COLO829 (cell line): ENCODE data around the gene COA3.

Source experiments
- DNase-seq: peaks from one replicate; pipeline ENCODE4 v3.0.0; 2012; ENCODE audit warnings: low spot score

Gene COA3

DNA sequence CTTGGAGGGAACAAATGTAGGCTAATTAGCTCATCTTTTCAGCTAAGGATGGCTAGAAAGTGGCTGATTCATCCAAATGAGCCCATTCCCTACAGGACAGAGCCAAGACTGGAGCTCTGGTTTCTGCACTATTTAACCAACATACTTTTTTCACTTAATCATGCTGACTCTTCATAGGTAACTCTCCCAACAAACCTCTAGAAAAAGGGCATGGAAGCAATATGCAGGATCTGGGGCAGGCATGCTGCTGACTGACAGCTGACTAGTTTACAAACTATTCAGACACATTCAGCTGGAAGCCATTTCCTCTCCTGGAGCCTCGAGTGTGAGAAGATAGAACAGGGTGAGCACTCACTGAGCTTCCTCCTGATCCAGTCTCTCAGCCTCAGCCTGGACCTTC is 19.4 kb upstream of the COA3 start:
- no peak for DNase-seq

DNA sequence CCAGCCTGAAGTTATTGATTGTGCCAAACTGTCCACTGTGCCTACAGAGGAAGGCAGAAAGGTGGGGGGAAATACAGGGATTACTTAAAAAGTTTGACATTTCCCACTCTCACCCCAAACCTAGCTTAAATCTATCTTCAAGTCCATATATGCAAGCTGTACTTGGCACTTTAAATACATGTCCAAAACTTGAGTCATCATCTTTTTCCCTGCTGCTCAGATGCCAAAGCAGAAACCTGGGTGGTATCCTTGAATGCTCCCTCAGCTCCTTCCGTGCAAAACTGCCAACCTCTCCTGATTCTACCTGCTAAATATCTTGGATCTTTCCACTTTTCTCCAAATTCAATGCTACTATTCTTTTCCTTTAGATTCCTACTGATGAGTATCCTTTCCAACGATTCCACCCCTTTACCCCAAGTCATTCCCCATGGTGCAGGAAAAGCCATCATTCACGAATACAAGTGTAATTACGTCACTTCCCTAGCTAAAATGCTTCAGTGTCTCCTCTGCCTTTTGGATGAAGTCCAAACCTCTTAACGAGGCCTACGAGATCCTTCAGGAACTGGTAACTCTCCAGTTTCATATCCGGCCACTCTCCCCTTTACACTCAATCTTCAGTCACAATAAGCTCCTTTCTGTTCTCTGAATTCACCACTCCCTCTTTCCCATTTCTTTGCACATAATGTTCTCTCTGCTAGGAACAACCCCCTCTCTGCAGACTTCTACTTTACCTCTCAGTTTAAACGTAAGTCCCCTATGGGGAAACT is 16.3 kb upstream of the COA3 start:
- peak; percentile 96 for DNase-seq

DNA sequence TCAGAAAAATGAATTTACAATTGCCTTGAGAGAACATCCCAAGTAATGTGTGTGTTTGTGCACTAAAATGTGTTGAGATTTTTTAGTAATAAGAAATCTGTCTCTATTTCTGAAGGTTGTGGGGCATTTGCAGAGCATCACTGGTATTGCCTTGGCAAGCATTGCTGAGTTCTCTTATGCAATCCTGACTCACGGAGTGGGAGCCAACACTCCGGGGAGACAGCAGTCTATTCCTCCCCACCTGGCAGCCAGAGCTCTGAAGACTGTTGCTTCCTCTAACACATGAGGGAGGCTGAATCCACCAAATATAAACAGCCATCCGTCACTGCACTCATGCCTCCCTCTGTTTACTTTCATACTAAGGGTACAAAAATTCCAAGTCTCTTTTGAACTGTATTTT is 10.7 kb upstream of the COA3 start:
- DNase-seq: no peak

DNA sequence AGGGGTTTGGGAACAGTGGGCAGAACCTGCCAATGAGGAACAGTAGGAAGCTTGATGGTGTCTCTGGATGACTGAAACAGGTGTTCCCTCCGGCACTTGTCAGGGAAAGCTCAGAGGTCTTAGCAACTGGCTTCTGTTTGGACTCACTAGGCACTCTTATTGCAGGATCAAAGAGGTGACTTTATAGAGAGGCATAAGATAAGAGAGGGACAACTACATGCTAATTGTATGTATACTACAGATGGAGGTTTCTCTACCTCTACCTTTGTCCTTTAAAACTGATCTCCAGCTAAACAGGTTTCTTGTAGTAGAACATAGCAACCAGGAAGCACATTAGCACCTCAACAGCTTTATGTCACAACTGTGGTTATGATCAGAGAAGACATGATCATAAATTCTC is 7.7 kb upstream of the COA3 start:
- no peak for DNase-seq

DNA sequence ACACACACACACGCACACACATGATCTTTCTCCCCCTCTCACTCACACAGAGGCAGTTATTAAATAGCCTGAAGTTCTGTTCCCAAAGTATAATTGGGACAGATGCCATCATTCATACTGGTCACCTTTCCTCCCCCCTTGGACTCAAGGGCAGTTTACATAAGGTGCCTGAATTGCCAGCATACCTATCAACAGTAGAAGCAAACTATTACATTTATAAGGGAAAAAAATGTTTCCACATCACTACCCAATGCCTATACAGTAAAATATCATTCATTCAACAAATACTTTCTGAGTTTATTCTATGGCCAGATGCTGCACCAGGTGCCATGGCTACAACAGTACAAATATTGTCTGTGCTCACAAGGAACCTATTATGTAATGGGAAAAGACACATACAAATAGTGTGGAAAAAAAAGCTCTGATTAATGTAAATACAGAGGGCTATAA is 6.4 kb upstream of the COA3 start:
- DNase-seq: peak; percentile 49

DNA sequence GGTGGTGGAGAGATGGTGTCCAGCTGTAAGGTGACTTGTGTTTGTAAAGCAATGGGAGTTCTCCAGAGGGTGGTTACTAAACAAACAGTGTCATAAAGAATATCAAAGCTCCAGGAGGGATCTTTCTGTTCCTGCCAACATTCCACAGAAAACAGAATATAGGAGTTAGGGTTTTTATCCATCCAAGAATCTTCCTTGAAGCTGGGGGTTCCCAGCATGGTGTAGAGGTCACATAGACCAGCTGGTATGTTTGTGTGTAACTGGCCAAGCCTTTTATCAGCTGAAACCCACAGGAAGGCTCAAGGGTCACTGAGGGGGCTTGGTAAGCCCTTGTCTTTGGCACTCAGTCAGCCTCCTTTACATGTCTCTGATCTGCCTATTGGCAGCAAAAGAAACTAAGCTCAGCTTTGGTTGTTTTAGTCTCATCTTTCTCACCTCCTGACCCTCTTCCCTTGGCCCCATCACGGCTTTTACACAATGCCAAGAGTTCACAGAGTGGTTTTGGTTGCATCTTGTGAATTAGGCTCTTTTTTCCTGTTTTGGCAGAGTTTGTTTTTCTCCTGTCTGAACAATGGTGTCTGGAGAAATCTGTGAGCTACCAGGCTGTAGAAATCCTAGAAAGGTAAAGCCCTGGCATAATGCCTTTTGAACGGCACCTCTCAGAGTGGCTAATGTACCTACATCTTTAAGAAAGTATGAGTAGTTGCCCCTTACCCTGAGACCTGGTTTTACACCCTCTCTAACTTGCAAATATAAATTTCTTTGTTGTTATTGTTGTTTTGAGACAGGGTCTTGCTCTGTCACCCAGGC is 4.8 kb upstream of the COA3 start:
- no peak for DNase-seq

DNA sequence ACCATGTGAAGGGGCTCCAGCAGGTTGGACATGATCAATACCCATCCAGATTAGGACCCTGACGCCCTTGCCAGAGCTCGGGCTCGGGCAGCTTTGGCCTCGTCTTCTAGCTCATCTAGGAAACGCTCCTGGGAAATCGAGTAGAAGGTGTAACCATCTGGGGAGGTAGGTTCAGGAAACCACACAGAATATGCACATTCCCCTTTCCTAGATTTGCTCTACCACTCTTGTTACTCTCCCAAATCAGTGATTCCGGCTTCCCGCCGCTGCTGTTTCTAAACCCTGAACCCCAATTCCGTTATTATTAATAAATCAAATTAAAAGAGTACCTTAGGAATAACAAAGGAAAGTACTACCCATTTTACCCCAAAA is 507 bp downstream of the COA3 start:
- no peak for DNase-seq

DNA sequence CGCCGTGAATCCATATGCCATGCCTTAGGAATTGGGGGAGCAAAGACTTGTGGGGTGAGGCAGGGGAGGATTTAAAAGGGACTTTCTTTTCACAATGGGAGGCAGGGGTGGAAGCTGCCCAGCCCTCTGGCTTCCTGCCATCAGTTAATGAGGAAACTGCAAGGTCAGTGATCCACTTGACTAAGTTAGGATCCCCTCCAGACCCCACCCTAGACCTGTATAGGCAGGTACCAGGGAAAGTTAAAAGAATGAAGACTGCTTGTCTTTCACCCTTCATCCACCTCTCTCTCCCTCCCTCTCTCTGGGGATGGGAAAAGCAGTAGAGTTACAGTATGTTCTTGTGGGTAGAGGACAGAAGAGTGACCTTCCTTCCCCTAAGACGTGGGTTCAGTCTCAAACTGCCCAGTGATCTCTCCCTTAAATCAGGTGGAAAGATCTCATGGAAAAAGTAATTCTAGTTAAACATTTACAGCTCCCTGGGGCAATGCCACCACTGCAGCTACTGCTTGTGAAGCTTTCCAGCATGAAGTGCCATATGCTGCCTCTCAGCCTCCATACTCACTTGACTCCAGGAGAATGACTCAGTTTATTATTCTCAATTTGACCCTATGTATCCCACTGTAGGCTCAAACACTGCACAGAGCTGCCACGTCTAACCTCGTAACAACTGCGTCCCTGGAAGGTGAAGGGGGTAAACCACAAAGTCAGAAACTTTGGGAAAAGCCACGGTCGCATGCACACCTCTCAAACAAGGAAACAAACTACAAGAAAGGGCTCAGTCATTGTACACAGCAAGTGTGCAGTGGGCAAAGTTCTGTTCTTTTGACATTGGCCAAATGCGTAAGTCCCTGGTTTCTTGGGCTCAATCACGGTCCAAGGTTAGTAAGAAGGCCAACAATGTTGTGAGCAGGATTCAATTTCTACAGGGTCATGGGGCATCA is 1.2 kb downstream of the COA3 start:
- no peak for DNase-seq

DNA sequence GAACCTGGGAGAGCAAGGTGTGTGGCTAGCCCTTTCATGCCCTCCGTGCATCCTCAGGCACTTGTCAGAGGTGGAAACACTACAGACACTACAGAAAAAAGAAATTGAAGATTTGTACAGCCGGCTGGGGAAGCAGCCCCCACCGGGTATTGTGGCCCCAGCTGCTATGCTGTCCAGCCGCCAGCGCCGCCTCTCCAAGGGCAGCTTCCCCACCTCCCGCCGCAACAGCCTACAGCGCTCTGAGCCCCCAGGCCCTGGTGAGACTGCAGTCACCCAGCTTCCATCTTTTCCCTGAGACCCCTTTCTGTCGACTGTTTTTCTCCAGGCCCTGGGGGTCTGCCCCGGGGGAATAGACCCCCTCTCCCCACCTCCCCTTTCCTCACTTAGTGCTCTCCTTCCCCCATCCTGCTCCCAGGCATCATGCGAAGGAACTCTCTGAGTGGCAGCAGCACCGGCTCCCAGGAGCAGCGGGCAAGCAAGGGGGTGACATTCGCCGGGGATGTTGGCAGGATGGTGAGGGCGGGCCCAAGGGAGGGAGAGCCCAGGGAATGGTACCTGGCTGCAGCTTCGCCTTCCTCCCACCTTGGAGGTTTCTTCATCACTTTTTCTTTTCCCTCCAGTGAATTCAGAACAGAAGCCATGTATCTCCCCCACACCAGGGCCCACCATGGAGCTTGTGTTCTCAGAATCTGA is 2.3 kb downstream of the COA3 start:
- no peak for DNase-seq

DNA sequence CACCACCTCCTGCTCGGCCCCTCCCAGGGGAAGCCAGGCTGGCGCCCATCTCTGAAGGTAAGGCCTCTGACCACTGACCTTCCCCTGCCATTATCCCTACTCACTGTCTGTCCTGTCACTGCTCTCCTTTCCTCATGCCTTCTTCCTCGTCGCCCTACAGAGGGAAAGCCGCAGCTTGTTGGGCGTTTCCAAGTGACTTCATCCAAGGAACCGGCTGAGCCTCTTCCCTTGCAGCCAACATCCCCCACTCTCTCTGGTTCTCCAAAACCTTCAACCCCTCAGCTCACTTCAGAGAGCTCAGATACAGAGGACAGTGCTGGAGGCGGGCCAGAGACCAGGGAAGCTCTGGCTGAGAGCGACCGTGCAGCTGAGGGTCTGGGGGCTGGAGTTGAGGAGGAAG is 3.0 kb downstream of the COA3 start:
- DNase-seq: no peak

DNA sequence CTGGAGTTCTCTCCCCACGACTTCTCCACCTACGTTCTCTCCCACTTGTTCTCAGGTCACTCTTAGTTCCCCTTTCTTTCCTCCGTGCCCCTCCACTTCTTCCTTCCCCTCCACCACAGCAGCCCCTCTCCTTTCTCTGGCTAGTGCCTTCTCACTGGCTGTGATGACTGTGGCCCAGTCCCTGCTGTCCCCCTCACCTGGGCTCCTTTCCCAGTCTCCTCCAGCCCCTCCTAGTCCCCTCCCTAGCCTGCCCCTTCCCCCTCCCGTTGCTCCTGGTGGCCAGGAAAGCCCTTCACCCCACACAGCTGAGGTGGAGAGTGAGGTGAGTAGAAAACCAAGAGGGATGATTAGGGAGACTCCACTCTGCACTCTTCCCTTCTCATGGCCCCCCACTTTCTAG is 3.4 kb downstream of the COA3 start:
- no peak for DNase-seq

DNA sequence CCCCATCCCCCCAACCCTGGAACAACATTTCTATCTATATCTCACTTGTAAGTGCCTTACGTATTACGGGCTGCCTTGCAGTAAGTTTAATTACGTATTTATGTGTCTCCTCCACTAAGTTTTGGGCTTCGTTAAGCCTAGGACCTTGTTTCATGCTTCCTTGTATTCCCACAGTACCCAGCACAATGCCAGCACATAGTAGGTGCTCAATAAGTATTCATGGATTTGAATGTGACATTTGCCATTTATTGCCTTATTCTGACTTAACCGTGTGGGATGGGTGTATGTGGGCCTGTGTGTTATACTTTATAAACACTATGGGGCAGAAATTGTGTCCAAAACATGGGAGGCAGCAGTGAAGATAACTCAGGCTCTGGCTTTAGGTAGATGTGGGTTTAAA is 6.0 kb downstream of the COA3 start:
- no peak for DNase-seq

DNA sequence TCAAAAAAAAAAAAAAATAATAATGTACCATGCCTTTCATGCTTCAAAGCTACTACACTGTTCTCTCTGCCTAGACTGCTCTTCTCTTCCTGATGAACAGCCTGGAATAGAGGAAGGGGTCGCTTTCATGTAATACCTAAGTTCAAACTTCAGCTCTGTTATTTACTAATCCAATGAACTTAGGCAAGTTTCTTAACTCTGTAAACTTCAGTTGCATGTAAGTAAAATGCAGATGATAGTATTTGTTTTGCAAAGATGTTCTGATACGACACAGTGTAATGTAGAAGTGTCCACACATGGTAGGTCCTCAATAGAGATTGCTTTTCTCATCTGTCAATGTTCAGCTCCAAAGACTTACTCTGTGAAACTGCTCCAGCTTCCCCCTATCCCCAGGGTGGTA is 6.6 kb downstream of the COA3 start:
- DNase-seq: no peak

DNA sequence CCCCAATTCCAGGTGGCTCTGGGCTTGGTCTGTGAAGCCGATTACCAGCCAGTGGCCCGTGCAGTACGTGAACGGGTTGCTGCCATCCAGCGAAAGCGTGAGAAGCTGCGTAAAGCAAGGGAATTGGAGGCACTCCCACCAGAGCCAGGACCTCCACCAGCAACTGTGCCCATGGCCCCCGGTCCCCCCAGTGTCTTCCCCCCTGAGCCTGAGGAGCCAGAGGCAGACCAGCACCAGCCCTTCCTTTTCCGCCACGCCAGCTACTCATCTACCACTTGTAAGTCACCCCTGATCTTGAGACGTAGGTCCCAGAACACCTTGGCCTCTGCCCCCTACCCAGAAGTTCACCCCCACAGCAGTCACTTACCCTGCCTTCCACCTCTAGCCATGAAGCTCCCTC is 11.2 kb downstream of the COA3 start:
- DNase-seq: no peak

DNA sequence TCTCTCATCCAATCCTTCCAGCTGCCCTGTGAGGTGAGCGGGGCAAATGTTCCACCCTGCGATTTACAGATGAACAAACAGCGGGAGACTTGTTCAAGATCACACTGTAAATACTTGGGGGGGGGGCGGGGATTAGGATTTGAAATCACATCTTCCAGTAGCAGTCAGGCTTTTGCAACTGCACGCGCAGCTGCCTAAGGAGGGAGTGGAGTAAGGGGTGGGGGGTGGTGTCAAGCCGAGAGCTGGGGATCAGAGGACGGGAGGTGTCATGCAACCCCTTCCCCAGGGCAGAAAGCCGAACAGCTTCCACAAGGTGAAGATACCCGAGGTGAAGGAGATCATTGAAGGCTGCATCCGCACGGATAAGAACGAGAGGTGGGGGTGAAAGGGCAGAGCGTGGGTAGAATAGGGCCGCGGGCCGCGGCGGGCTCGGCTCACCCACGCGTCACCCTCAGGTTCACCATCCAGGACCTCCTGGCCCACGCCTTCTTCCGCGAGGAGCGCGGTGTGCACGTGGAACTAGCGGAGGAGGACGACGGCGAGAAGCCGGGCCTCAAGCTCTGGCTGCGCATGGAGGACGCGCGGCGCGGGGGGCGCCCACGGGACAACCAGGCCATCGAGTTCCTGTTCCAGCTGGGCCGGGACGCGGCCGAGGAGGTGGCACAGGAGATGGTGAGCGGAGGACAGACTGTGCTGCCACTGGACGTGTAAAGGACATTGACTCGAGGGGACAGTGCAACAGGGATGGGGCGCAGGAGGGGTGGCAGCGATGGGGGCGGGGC is 13.5 kb downstream of the COA3 start:
- no peak for DNase-seq

DNA sequence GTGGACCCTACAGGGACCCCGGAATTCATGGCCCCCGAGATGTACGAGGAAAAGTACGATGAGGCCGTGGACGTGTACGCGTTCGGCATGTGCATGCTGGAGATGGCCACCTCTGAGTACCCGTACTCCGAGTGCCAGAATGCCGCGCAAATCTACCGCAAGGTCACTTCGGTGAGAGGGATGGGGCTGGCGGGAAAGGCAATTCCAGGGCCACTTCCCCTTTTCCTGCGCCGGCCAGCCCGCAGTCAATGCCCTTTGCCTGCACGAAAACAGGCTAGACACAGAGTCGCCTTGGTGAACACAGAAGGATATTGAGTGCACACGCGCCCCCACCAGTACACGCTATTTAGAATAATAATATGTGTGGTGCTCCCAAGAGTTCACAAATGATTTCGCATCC is 14.1 kb downstream of the COA3 start:
- no peak for DNase-seq

DNA sequence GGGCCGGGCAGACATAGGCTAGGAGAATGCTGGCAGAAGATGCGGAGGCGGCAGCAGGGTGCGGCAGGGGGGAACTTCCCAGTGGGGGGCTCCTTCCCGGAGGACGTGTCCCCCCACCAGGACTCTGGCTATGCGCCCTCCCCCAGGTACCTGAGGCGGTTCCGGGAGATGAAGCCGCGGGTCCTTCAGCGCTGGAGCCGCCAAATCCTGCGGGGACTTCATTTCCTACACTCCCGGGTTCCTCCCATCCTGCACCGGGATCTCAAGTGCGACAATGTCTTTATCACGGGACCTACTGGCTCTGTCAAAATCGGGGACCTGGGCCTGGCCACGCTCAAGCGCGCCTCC is 14.7 kb downstream of the COA3 start:
- no peak for DNase-seq

DNA sequence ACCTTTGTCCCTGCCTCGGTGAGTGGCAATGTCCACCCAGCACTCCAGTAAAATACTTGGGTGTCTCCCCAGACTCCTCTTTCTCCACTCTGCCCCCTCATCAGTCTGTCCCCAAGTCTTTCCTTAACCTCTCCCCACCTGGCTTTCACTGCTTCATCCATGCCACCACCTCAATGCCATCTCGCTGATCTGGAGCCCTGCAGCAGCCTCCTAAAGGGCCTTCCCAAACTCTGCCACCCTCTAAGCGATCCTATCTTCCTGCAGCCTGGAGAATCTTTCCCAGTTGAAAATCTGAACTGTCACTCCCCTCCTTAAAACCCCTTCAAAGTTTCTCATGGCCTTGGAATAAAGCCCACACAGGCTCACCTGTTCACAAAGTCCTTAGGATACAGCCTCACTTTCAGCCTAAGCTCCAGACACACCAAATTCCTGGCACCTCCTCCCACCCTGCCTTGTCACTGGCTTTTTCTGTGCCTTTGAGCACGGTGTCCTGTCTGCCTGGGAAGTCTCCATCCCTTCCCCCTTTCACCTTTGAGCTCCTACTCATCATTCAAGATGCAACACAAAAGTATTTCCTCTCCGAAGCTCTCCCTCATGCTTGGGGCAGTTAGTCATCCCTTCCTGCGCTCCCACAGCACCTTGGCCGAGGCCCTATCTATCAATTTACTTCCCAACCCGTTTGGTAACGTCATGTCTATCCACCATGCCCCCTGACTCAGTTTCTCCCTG is 15.3 kb downstream of the COA3 start:
- no peak for DNase-seq

DNA sequence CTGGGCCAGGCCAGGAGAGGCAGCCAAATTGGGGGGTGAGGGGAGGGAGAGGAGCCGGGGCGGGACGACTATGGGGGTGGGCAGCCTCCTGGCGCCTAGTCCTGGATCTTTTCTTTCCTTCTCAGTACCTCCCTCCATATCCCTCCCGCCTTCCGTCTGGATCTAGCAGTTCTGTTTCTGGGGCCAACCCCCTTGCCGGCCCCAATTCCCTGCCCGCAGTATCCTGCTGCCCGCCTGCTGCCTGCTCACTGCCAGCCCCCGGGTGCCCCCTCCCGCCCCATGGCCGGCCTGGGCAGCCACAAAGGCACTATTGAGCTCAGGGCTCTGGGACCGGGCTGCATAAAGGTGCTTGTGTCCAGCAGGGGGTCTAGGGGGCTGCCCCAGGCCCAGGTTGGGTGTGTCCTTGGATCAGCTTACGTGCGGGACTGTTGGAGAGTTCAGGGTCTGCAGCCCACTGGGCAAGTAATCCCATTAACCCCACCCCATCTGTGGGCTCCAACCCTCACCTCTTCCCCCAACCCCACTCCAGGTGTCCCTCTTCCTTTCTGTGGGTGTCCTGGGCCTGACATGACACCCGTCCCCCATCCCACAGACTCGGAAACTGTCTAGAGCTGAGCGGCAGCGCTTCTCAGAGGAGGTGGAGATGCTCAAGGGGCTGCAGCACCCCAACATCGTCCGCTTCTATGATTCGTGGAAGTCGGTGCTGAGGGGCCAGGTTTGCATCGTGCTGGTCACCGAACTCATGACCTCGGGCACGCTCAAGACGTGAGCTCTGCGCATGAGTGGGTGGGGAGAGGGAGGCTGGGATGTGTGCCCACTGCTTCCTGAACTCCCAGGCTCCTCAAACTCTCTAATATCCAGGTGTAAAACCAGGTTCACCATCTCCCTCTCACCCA is 16.1 kb downstream of the COA3 start:
- DNase-seq: no peak
